ENCODE results near the gene ANO4.

Gene ANO4

GRCh38 chr12:100823963-100824362, 29.4 kb downstream of the ANO4 start:
- DNase-seq (ENCODE audit: low read depth) = no peak
- TF ChIP-seq, protein P1, sequence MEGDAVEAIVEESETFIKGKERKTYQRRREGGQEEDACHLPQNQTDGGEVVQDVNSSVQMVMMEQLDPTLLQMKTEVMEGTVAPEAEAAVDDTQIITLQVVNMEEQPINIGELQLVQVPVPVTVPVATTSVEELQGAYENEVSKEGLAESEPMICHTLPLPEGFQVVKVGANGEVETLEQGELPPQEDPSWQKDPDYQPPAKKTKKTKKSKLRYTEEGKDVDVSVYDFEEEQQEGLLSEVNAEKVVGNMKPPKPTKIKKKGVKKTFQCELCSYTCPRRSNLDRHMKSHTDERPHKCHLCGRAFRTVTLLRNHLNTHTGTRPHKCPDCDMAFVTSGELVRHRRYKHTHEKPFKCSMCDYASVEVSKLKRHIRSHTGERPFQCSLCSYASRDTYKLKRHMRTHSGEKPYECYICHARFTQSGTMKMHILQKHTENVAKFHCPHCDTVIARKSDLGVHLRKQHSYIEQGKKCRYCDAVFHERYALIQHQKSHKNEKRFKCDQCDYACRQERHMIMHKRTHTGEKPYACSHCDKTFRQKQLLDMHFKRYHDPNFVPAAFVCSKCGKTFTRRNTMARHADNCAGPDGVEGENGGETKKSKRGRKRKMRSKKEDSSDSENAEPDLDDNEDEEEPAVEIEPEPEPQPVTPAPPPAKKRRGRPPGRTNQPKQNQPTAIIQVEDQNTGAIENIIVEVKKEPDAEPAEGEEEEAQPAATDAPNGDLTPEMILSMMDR (IDR thresholded peaks at IDR 0.05; ENCODE audit: low read depth, low read length, missing control alignments) = no peak
- in situ Hi-C loops (cut with HindIII; ENCODE audit: low sequenced_read_pairs) = no loop called here
- H3K4me3 ChIP-seq (ENCODE audit: low read depth, low read length) = no peak overlapping the region

DNA sequence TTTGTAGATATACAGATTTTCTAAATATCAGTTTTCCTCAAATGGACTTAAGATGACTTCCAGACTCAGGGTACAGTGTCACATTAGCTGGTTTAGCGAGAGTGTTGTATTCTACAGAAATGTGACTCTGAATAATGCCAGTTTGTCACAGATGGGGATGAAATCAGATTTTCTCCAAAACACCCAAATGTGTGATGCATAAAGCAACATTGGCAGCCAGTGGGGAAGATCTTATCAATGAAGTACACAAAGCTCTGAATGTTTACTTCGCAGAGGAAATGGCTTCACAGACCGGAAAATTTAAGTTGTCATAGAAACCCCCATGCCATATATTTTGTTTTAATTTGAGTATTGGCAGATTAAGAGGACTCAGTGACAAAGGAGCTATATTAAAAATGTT, 29.9 kb downstream of the ANO4 start:
- H3K4me3 ChIP-seq (ENCODE audit: low read depth, low read length) = no peak overlapping the region
- in situ Hi-C loops (cut with HindIII; ENCODE audit: low sequenced_read_pairs) = no loop called here
- no peak for DNase-seq (ENCODE audit: low read depth)
- TF ChIP-seq, protein P1 (IDR thresholded peaks at IDR 0.05; ENCODE audit: low read depth, low read length, missing control alignments) = no peak

DNA sequence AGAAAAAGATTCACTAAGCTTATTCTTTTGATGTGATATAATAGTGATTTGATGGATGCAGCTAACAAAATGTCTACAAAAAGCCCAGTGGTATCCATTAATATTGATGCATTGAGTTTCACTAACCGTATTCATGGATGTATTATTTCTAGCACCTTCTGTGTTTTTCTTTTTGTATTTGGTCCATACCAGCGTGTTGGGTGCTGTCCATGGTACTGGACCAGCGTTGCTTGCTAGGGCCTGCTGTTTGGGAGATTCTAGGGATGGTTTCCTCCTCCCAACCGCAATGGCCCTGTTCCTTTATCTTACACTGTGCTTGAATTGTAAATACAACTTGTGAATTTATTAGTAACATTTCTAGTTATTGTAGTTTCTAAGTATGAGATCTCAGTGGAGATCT, 31.7 kb downstream of the ANO4 start:
- H3K4me3 ChIP-seq (ENCODE audit: low read depth, low read length) = no peak overlapping the region
- peak; percentile 58 for DNase-seq (ENCODE audit: low read depth)
- TF ChIP-seq, protein P1 (IDR thresholded peaks at IDR 0.05; ENCODE audit: low read depth, low read length, missing control alignments) = no peak
- in situ Hi-C loops (cut with HindIII; ENCODE audit: low sequenced_read_pairs) = loop anchor here (5.0 kb wide), 1 partner anchor 34 kb away; the partner anchor contains the start of gene ANO4

- no peak overlapping the region for H3K4me3 ChIP-seq (ENCODE audit: low read depth, low read length)
- peak; percentile 40 for DNase-seq (ENCODE audit: low read depth)
- in situ Hi-C loops (cut with HindIII; ENCODE audit: low sequenced_read_pairs) = loop anchor here (5.0 kb wide), 1 partner anchor 36 kb away; the partner anchor contains the start of gene ANO4
- TF ChIP-seq, protein P1 (IDR thresholded peaks at IDR 0.05; ENCODE audit: low read depth, low read length, missing control alignments) = peak; percentile 80
Measured at GRCh38 chr12:100827901-100828520, 33.4 kb downstream of the ANO4 start.

DNA sequence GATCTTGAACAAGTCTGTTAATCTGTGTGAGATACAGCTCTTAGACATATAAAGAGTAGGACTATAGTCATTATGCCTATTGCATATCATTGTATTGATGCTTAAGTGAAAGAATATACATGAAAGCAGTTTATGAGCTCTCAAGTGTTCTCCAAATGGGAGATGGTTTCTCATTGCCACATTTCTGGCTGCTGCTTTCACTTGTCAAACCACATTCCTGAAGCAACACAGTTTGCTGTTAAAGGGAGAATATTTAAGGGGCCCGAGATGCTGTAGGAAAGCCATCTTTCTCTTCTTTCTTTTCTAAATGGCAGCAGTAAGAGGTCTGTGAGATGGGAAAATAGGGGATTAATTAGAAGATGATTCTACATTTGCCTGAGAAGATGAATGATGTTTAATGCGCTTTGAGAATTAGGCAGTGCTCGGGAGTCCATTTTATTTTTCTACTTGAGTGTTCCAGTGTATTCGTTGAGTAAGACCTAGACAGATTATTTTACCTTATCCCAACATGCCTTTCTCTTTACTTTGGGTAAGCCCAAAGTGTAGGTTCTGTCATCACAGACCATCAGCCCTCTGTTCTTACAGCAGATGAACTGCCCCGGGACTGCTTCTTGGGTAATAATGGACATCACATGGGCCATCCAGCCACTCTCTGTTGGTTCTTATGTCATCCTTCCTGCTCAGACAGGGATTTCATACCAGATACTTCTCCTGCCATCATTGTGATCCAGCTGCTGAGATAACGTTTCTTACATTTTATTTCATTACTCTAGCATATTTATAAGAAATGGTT, 35.6 kb downstream of the ANO4 start:
- H3K4me3 ChIP-seq (ENCODE audit: low read depth, low read length) = no peak overlapping the region
- no peak for DNase-seq (ENCODE audit: low read depth)
- TF ChIP-seq, protein P1 (IDR thresholded peaks at IDR 0.05; ENCODE audit: low read depth, low read length, missing control alignments) = no peak
- in situ Hi-C loops (cut with HindIII; ENCODE audit: low sequenced_read_pairs) = no loop called here

GRCh38 chr12:100833282-100833681, 38.7 kb downstream of the ANO4 start:
- no peak overlapping the region for H3K4me3 ChIP-seq (ENCODE audit: low read depth, low read length)
- in situ Hi-C loops (cut with HindIII; ENCODE audit: low sequenced_read_pairs) = no loop called here
- TF ChIP-seq, protein P1 (IDR thresholded peaks at IDR 0.05; ENCODE audit: low read depth, low read length, missing control alignments) = no peak
- DNase-seq (ENCODE audit: low read depth) = no peak

All from astrocyte of the cerebellum (primary cell).